ENCODE measurements around the gene LDHAL6B. TPM values are rescaled to one million over a fixed set of nuclear protein-coding genes. Genes with fewer than 3 reads are reported as not detected.

The LDHAL6B gene
- total RNA-seq, 1 experiment from 2014 or later = not detected

DNA sequence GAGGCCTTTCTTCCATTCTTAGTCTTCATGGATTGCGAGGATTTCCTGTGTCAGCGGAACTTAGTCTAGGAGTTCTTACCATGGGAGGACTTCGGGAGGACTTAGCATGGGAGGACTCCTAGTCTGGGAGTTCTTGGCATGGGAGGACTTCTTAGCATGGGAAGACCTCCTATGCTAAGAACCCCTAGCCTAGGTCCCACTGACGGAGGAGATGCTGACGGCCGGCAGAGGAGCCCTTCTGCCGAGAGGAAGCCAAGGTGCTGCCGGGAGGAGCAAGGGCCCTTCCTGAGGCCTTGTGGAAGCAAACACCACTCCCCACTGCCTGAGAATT, 35.6 kb upstream of the LDHAL6B start:
- TF ChIP-seq, protein P1, sequence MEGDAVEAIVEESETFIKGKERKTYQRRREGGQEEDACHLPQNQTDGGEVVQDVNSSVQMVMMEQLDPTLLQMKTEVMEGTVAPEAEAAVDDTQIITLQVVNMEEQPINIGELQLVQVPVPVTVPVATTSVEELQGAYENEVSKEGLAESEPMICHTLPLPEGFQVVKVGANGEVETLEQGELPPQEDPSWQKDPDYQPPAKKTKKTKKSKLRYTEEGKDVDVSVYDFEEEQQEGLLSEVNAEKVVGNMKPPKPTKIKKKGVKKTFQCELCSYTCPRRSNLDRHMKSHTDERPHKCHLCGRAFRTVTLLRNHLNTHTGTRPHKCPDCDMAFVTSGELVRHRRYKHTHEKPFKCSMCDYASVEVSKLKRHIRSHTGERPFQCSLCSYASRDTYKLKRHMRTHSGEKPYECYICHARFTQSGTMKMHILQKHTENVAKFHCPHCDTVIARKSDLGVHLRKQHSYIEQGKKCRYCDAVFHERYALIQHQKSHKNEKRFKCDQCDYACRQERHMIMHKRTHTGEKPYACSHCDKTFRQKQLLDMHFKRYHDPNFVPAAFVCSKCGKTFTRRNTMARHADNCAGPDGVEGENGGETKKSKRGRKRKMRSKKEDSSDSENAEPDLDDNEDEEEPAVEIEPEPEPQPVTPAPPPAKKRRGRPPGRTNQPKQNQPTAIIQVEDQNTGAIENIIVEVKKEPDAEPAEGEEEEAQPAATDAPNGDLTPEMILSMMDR (IDR thresholded peaks at IDR 0.05; ENCODE audit: unreplicated experiment) = no peak
- Mint-ChIP-seq H3K27ac (ENCODE audit: unreplicated experiment) (peak overlapping the region; percentile 23), H3K9me3 (ENCODE audit: low read depth, unreplicated experiment) (no peaks in the 10 kb centered on the region), H3K4me1 (ENCODE audit: low read depth, unreplicated experiment) (peaks cover 39% of the 10 kb centered on the region), H3K27me3 (ENCODE audit: unreplicated experiment) (no peaks in the 10 kb centered on the region), H3K36me3 (ENCODE audit: insufficient read depth, unreplicated experiment) (peaks cover 98% of the 10 kb centered on the region), H3K4me3 (ENCODE audit: low read depth, unreplicated experiment) (no peak overlapping the region)
- CTCF ChIA-PET = no interaction called here
- no TSS peak for BruUV-seq (replicated peaks)
- intact Hi-C loops (cut with micrococcal nuclease; ENCODE audit: unreplicated experiment) = loop anchor here (10.0 kb wide), 1 partner anchor 204 kb away; the partner anchor contains the start of gene MYO1E
- DNase-seq = no peak

DNA sequence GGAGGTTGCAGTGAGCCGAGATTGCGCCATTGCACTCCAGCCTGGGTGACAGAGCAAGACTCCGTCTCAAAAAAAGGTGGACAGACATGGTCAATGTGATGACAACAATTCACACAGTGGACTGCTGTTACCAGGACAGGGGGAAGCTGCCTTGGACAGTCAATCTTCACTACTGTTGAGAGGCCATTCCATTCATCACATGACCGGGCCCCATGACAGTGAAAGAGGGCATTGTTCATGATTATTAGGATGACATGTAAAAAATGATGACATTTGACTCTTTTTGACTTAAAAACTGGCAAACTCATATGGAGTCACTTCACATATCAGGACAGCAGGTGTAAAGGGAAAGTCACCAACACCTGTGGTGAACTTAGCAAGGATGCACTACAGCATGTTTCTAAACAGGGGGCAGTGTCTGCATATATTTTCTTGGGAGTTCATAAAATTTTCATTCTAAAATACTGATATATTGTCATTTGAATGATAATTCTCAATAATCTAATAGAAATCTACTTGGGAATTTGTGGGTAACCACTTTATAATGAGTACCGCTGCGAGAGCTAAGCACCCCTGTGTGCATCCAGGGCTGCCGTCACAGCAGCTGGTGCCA, 34.2 kb upstream of the LDHAL6B start:
- DNase-seq = no peak
- CTCF ChIA-PET = no interaction called here
- Mint-ChIP-seq H3K27me3 (ENCODE audit: unreplicated experiment) (no peaks in the 10 kb centered on the region), H3K4me1 (ENCODE audit: low read depth, unreplicated experiment) (peaks cover 34% of the 10 kb centered on the region), H3K9me3 (ENCODE audit: low read depth, unreplicated experiment) (no peaks in the 10 kb centered on the region), H3K4me3 (ENCODE audit: low read depth, unreplicated experiment) (no peak overlapping the region), H3K36me3 (ENCODE audit: insufficient read depth, unreplicated experiment) (peaks cover 98% of the 10 kb centered on the region), H3K27ac (ENCODE audit: unreplicated experiment) (no peak overlapping the region)
- TF ChIP-seq, protein P1 (IDR thresholded peaks at IDR 0.05; ENCODE audit: unreplicated experiment) = no peak
- no TSS peak for BruUV-seq (replicated peaks)
- intact Hi-C loops (cut with micrococcal nuclease; ENCODE audit: unreplicated experiment) = loop anchor here (10.0 kb wide), 1 partner anchor 202 kb away; the partner anchor contains the start of gene MYO1E

DNA sequence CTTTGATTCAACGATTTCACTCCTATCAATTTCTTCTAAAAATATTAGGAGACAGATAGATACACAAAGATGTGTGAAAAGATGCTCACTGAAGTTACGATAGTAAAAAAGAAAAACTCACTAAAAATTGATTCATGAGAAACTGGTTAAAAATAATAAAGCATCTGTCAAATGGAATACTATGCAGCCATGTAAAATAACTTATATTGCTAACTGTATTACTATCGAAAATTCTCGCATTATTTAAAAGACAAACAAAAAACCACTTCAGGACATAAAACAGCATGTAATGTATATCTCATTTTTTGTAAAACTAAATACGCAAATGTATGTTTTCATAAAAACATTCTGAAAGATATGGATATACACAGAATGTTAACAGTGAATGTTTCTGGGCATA, 33.4 kb upstream of the LDHAL6B start:
- H3K27ac Mint-ChIP-seq (ENCODE audit: unreplicated experiment) = no peak overlapping the region
- H3K36me3 Mint-ChIP-seq (ENCODE audit: insufficient read depth, unreplicated experiment) = peaks cover 98% of the 10 kb centered on the region
- no peaks in the 10 kb centered on the region for H3K27me3 Mint-ChIP-seq (ENCODE audit: unreplicated experiment)
- H3K4me1 Mint-ChIP-seq (ENCODE audit: low read depth, unreplicated experiment) = peaks cover 32% of the 10 kb centered on the region
- BruUV-seq (replicated peaks) = no TSS peak
- H3K9me3 Mint-ChIP-seq (ENCODE audit: low read depth, unreplicated experiment) = no peaks in the 10 kb centered on the region
- CTCF ChIA-PET = no interaction called here
- intact Hi-C loops (cut with micrococcal nuclease; ENCODE audit: unreplicated experiment) = loop anchor here (10.0 kb wide), 1 partner anchor 202 kb away; the partner anchor contains the start of gene MYO1E
- no peak overlapping the region for H3K4me3 Mint-ChIP-seq (ENCODE audit: low read depth, unreplicated experiment)
- TF ChIP-seq, protein P1 (IDR thresholded peaks at IDR 0.05; ENCODE audit: unreplicated experiment) = no peak
- no peak for DNase-seq

DNA sequence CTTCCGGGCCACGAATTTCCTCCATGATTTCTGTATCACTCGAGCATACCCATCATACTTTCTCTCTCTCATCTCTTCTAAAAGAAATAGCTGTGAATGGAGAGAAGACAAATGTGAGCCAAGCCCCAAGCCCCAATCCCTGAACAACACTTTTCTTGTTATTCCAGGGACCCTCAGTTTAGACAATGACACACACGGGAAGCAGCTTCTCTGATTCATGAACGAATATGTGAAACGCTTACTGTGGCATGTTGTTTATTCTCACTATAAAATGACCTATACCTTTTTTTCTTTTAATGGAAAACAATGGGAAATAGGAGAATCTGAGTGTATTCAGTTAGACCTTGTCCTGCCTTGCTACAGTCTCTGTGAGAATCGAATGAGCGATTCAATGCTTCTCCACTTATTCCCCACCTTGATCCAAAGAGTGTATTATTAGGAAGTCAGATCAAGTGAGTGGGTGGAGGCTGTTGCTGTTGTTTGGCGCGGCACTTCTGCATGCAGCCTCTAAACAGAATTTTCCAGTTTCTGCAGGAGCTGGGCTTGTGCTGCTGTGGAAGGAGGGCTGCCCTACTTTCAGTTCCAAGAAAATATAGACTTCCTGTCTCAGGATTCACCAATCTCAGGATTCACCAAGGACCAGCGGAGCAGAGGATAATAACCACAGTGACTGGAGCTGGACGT, 32.4 kb upstream of the LDHAL6B start:
- Mint-ChIP-seq H3K4me3 (ENCODE audit: low read depth, unreplicated experiment) (no peak overlapping the region), H3K4me1 (ENCODE audit: low read depth, unreplicated experiment) (peaks cover 21% of the 10 kb centered on the region), H3K27me3 (ENCODE audit: unreplicated experiment) (no peaks in the 10 kb centered on the region), H3K36me3 (ENCODE audit: insufficient read depth, unreplicated experiment) (peaks cover 95% of the 10 kb centered on the region), H3K27ac (ENCODE audit: unreplicated experiment) (peak overlapping the region; percentile 6), H3K9me3 (ENCODE audit: low read depth, unreplicated experiment) (no peaks in the 10 kb centered on the region)
- TF ChIP-seq, protein P1 (IDR thresholded peaks at IDR 0.05; ENCODE audit: unreplicated experiment) = no peak
- intact Hi-C loops (cut with micrococcal nuclease; ENCODE audit: unreplicated experiment) = loop anchor here (10.0 kb wide), 1 partner anchor 201 kb away; the partner anchor contains the start of gene MYO1E
- CTCF ChIA-PET = interaction anchor here (0.7 to 1.4 kb wide), 5 partner anchors 18 to 327 kb away, joined by 3 to 8 read pairs (median 3); no protein-coding TSS in a partner anchor
- no TSS peak for BruUV-seq (replicated peaks)
- no peak for DNase-seq

Measured in Calu3 (cell line).